HEK293 (cell line): ENCODE measurements around the gene ALG8.
A peak's percentile ranks its signal among the peaks of the same experiment; 100 is the strongest.

ENCODE experiments used
- ATF2 ChIP-seq: fragments of 450-650 bp; formaldehyde crosslinking; IDR thresholded peaks from 2 replicates; pipeline ENCODE4 v1.5.1; 2016; ENCODE audit warnings: missing biosample characterization, missing genetic modification characterization, low read depth
- CTCF ChIP-seq: fragments of 450-650 bp; formaldehyde crosslinking; IDR thresholded peaks from 2 replicates; pipeline ENCODE4 v1.5.1; 2016; ENCODE audit warnings: missing biosample characterization, missing genetic modification characterization
- FEZF1 ChIP-seq: fragments of 450-650 bp; formaldehyde crosslinking; IDR thresholded peaks from 2 replicates; pipeline ENCODE4 v1.5.1; 2016; ENCODE audit warnings: missing biosample characterization, missing genetic modification characterization
- HIC1 ChIP-seq: fragments of 450-650 bp; formaldehyde crosslinking; IDR thresholded peaks from 2 replicates; pipeline ENCODE4 v1.5.1; 2016; ENCODE audit warnings: missing biosample characterization, missing genetic modification characterization
- REPIN1 ChIP-seq: fragments of 450-650 bp; formaldehyde crosslinking; IDR thresholded peaks from 2 replicates; pipeline ENCODE4 v1.5.1; 2017; ENCODE audit warnings: missing biosample characterization, missing genetic modification characterization, low read depth
- TSHZ1 ChIP-seq: fragments of 450-650 bp; formaldehyde crosslinking; IDR thresholded peaks from 2 replicates; pipeline ENCODE4 v1.5.1; 2016; ENCODE audit warnings: missing biosample characterization, missing genetic modification characterization, borderline replicate concordance
- ZBTB17 ChIP-seq: fragments of 450-650 bp; formaldehyde crosslinking; IDR thresholded peaks from 2 replicates; pipeline ENCODE4 v1.5.1; 2016; ENCODE audit warnings: missing biosample characterization, missing genetic modification characterization
- ZBTB26 ChIP-seq: fragments of 450-650 bp; formaldehyde crosslinking; optimal IDR thresholded peaks from 2 replicates; pipeline ENCODE3; 2016; ENCODE audit warnings: missing biosample characterization, mild to moderate bottlenecking, missing genetic modification characterization
- ZBTB44 ChIP-seq: fragments of 450-650 bp; IDR thresholded peaks from 2 replicates; pipeline ENCODE4 v1.5.1; 2018; ENCODE audit warnings: missing biosample characterization, mild to moderate bottlenecking, missing genetic modification characterization
- ZBTB6 ChIP-seq: fragments of 450-650 bp; formaldehyde crosslinking; IDR thresholded peaks from 2 replicates; pipeline ENCODE4 v1.5.1; 2017; ENCODE audit warnings: missing biosample characterization, missing genetic modification characterization
- ZNF138 ChIP-seq: fragments of 450-650 bp; formaldehyde crosslinking; IDR thresholded peaks from 2 replicates; pipeline ENCODE4 v1.5.1; 2016; ENCODE audit warnings: missing biosample characterization, missing genetic modification characterization, borderline replicate concordance
- ZNF140 ChIP-seq: fragments of 450-650 bp; formaldehyde crosslinking; IDR thresholded peaks from 2 replicates; pipeline ENCODE4 v1.5.1; 2016; ENCODE audit warnings: missing biosample characterization, missing genetic modification characterization
- ZNF184 ChIP-seq: fragments of 450-650 bp; IDR thresholded peaks from 2 replicates; pipeline ENCODE4 v1.5.1; 2018; ENCODE audit warnings: missing biosample characterization, mild to moderate bottlenecking, missing genetic modification characterization
- ZNF19 ChIP-seq: fragments of 450-650 bp; formaldehyde crosslinking; IDR thresholded peaks from 2 replicates; pipeline ENCODE4; 2016; ENCODE audit warnings: missing biosample characterization, missing genetic modification characterization, low read depth
- ZNF24 ChIP-seq: fragments of 450-650 bp; formaldehyde crosslinking; IDR thresholded peaks from 2 replicates; pipeline ENCODE4 v1.5.1; 2016; ENCODE audit warnings: missing biosample characterization, missing genetic modification characterization
- ZNF274 ChIP-seq, 2 experiments: fragments of 200-500 bp in 1 of 2; fragments of 450-650 bp in 1 of 2; sonication (Bioruptor generic) in 1 of 2; formaldehyde crosslinking in 1 of 2; IDR thresholded peaks; 2 replicates each; pipeline versions ENCODE4 v1.5.1 to v1.6.1; 2014 to 2016; ENCODE audit warnings: borderline replicate concordance in 1 of 2, inconsistent platforms in 1 of 2, low read length in 1 of 2, missing biosample characterization in 1 of 2, missing genetic modification characterization in 1 of 2
- ZNF335 ChIP-seq: fragments of 450-650 bp; formaldehyde crosslinking; conservative IDR thresholded peaks from 2 replicates; pipeline ENCODE4 v1.5.1; 2016; ENCODE audit warnings: missing biosample characterization, missing genetic modification characterization
- ZNF423 ChIP-seq: fragments of 450-650 bp; formaldehyde crosslinking; IDR thresholded peaks from 2 replicates; pipeline ENCODE4 v1.5.1; 2016; ENCODE audit warnings: missing biosample characterization, missing genetic modification characterization
- ZNF544 ChIP-seq: fragments of 450-650 bp; formaldehyde crosslinking; IDR thresholded peaks from 2 replicates; pipeline ENCODE4 v1.5.0; 2017; ENCODE audit warnings: missing biosample characterization, missing genetic modification characterization
- ZNF560 ChIP-seq: fragments of 450-650 bp; formaldehyde crosslinking; IDR thresholded peaks from 2 replicates; pipeline ENCODE4 v1.5.1; 2017; ENCODE audit warnings: missing biosample characterization, missing genetic modification characterization, borderline replicate concordance
- ZNF600 ChIP-seq: fragments of 450-650 bp; formaldehyde crosslinking; IDR thresholded peaks from 2 replicates; pipeline ENCODE4 v1.5.1; 2016; ENCODE audit warnings: missing biosample characterization, missing genetic modification characterization
- ZNF664 ChIP-seq: fragments of 450-650 bp; formaldehyde crosslinking; IDR thresholded peaks from 2 replicates; pipeline ENCODE4 v1.5.1; 2016; ENCODE audit warnings: missing biosample characterization, missing genetic modification characterization
- ZNF792 ChIP-seq: fragments of 450-650 bp; formaldehyde crosslinking; IDR thresholded peaks from 2 replicates; pipeline ENCODE4 v1.5.1; 2016; ENCODE audit warnings: missing biosample characterization, missing genetic modification characterization
- ZNF830 ChIP-seq: fragments of 450-650 bp; IDR thresholded peaks from 2 replicates; pipeline ENCODE4 v1.5.0; 2018; ENCODE audit warnings: missing biosample characterization, missing genetic modification characterization, low read depth, mild to moderate bottlenecking, moderate library complexity
- ZNF843 ChIP-seq: fragments of 450-650 bp; formaldehyde crosslinking; IDR thresholded peaks from 2 replicates; pipeline ENCODE4 v1.5.1; 2016; ENCODE audit warnings: missing biosample characterization, missing genetic modification characterization

The ALG8 gene

GRCh38 chr11:78188286-78189173 is 49.1 kb upstream of the ALG8 start, which contains the start of the genes KCTD21 and USP35 (continued):
- TF ChIP-seq FEZF1 (tag by site-specific recombination) (no peak), ZNF560 (tag by site-specific recombination) (no peak), ZNF140 (tag by site-specific recombination) (no peak), HIC1 (tag by site-specific recombination) (peak; percentile 87), ZNF335 (tag by site-specific recombination) (peak; percentile 96), ZBTB6 (tag by site-specific recombination) (no peak), ZNF843 (tag by site-specific recombination) (peak; percentile 76), ZNF138 (no peak), REPIN1 (tag by site-specific recombination) (0 out of 2 replicates have a peak, but pooled peaks have one; percentile 65), ZNF24 (tag by site-specific recombination) (peak; percentile 95), ZBTB17 (tag by site-specific recombination) (peak; percentile 97), ZNF792 (tag by site-specific recombination) (no peak), ZBTB26 (tag by site-specific recombination) (peak; percentile 81), ZNF274 (IDR thresholded peaks at IDR 0.05; ENCODE audit: low read length) (no peak), ZNF274 (tag by site-specific recombination; IDR thresholded peaks at IDR 0.05; ENCODE audit: borderline replicate concordance) (no peak), ZNF600 (peak; percentile 52; the same call in 1 of the 2 replicates), TSHZ1 (tag by site-specific recombination) (no peak; the same call in 1 of the 2 replicates), ZBTB44 (tag by site-specific recombination) (no peak), ZNF830 (no peak), ZNF423 (tag by site-specific recombination) (no peak; the same call in 1 of the 2 replicates), ZNF184 (tag by site-specific recombination) (no peak), ZNF19 (tag by site-specific recombination) (no peak), ZNF544 (tag by site-specific recombination) (no peak), CTCF (tag by site-specific recombination) (no peak), ATF2 (tag by site-specific recombination) (no peak), ZNF664 (0 out of 2 replicates have a peak, but pooled peaks have one; percentile 27)
